NCI-H345 treated with DMSO at 0.1 percent for 48 hours (cell line): ENCODE data around the gene PASK.

ENCODE experiments used
- DNase-seq: peaks from one replicate; lab custom pipeline; 2025; ENCODE audit not compliant: unreplicated experiment; lab: John Stamatoyannopoulos, UW

The PASK gene

GRCh38 chr2:241126771-241127202 is 22.5 kb downstream of the PASK start:
- no peak for DNase-seq

- DNase-seq, result no peak
These were observed 23.1 kb downstream of the PASK start for GRCh38 chr2:241126201-241126611.

- no peak for DNase-seq
These were observed 23.6 kb downstream of the PASK start for GRCh38 chr2:241125626-241126025.

GRCh38 chr2:241123816-241124536 is 25.3 kb downstream of the PASK start:
- DNase-seq, result no peak

DNA sequence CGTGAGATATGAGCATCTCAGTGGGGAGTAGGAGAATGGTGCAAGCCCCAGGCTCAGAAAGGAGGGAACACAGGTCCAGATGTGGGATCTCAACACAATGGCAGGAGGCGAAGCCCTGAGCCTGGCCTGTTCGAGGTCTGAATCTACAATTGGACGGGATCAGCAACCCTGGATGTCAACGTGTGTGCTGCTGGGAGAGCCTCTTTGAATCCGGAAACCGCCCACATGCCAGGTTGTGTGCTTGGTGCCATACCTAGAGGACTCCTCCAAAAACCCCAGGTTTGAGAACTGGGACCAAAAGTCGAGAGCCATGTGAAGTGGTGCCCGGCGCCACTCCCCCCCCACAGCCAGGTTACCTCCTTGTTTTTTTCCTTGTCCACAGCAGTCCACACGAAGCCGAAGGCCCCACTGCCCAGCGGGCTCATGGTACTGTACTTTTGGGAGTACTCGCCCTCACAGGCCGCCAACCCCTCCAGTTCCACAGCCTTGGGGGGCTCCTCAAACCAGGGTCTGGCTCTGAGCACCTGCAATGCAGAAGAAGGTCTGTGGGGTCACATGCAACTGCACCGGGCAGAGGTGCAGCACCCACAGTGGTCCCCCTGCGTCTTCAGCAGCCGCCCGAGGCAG is 26.8 kb downstream of the PASK start:
- no peak for DNase-seq

DNA sequence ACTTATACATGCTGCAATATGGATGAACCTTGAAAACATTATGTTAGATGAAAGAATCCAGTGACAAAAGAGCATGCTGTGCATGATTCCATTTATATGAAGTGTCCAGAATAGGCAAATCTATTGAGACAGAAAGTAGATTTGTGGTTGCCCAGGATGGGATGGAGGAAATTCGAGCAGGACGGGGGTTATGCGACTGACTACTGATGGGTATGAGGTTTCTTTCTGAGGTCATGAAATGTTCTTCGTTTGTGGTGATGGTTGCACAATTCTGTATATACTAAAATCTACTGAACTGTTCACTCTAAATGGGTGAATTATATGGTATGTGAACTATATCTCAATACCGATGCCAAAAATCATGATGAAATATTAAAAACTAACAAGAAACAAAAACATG is 28.3 kb downstream of the PASK start:
- DNase-seq, result no peak

GRCh38 chr2:241120440-241120839 is 28.8 kb downstream of the PASK start:
- DNase-seq, result no peak

GRCh38 chr2:241118737-241119505 is 30.4 kb downstream of the PASK start:
- no peak for DNase-seq

DNA sequence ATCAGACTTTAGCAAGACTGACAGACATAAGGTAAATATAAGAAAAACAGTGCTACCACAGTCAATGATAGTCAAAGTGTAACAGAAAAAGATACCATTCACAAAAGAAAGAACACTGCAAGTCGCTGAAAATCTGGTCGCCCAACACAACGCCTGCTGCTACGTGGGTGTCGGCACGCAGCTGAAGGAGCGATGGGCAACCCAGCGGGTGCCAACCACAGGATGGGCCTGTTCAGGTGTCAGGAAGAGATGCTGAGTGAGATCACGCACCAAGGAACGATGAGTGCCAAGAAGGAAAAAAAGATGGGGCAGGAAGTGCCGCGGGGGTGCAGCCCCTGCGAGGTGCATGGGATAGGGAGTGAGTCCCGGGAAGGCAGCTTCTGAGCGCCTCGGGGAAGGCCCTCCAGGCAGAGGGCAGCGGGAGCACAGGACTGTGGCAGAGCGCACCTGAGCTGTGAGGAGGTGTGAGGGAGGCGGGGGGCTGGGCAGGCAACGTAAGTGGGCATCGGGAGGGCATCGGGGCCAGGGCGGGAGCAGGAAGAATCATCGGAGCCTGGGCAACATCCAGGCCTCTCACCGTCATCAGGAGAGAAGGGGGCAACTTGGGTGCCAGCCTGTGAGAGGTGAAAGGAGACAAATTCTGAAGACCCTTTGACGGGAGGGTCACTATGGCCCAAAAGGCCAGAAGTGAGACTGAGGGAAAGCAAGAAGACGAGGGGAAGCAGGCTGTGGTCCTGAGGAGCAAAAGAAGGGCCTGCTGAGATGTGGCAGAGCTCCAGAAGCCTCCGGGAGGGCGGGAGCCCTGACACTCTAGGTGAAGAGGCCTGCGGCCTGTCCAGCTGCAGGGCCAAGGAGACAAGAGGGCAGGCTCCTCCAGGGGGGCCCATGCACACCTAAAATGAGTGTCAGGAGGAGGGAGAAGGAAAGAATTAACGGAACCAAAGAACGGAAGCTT is 32.4 kb downstream of the PASK start:
- no peak for DNase-seq

DNA sequence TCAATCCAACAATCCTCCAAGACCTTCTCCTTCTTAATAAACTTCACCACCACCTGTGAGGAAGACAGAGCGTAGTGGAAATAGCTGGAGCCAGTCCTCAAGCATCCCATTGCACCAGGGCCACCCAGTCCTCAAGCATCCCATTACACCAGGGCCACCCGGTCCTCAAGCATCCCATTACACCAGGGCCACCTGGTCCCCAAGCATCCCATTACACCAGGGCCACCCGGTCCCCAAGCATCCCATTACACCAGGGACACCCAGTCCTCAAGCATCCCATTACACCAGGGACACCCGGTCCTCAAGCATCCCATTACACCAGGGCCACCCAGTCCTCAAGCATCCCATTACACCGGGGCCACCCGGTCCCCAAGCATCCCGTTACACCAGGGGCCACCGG is 33.9 kb downstream of the PASK start:
- DNase-seq, result no peak

- DNase-seq, result no peak
These were observed 34.4 kb downstream of the PASK start for GRCh38 chr2:241114836-241115235.

GRCh38 chr2:241112592-241112991 is 36.7 kb downstream of the PASK start:
- no peak for DNase-seq

GRCh38 chr2:241112046-241112445 is 37.2 kb downstream of the PASK start:
- DNase-seq, result no peak

GRCh38 chr2:241111440-241111805 is 37.8 kb downstream of the PASK start:
- no peak for DNase-seq

GRCh38 chr2:241110607-241111439 is 38.4 kb downstream of the PASK start:
- no peak for DNase-seq

GRCh38 chr2:241110089-241110606 is 39.1 kb downstream of the PASK start:
- no peak for DNase-seq

DNA sequence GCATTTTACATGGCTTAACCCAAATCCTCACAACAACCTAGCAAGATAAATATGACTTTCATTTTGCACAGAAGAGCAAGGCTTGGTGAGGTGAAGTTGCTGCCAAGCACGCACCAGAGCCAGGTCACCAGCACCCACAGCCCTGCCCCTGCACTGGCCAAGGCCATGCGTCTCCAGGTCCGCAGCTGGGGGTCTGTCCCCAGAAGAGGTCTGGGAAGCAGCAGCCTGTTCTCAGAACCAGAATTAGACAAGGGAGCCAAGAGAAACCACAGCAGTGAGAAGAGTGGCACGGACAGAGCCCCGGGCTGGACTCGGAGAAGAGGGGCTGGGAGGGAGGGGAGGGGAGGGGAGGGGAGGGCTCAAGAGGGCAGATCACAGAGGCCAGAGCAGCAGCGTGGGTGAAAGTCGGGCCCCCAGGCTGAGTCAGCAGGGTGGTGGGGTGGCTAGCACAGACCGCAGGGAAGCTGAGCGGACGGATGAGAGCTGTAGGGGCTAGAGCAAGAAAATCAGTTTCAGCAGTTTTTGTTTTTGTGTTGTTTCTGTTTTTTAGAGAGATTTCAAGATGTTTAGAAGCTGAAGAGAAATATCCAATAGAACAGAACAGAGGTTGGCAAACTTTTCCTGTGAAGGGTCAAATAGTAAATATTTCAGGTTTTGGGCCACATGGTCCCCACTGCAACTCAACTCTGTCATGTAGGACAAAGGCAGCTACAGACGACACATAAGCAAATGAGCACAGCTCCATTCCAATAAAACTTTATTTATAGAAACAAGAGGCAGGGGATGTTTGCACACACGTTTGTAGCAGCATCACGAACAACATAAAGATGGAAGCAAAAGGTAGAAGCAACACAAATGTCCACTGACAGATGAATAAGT is 39.8 kb downstream of the PASK start:
- no peak for DNase-seq

DNA sequence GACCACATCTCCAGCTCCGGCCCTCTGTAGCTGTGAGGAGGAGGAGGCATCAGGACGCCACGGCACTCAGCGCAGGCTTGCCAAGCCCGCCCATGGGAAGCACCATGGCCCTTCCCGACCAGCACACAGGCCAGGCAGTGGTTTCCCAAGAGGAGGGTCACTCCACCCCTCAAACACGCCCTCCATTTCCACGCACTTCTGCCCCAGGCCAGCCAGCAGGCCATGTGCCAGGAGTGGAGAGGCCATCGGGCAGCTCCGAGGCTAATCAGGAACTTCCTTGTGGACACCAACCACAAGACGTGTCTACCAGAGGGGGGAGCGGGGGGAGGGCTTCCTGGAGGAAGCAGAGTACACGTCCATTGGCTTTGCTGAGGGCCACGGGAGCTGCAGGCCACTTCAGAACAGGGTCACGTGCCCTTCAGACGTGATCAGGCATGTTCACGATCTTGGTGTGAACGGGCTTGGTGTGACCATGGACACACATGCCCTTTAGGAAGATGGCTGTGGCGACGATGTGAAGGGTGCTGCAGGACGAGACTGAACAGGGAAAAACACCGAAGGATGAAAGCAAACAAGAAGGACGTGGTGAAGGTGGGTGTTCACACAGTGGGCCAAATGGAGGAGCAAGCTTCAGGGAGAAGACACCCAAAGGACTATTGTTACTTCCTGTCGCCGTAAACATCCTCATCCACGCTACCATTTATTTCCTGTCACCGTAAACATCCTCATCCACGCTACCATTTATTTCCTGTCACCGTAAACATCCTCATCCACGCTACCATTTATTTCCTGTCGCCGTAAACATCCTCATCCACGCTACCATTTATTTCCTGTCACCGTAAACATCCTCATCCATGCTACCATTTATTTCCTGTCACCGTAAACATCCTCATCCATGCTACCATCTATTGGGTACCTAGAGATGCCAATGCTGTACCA is 40.7 kb downstream of the PASK start:
- DNase-seq, result no peak
